ENCODE measurements around the gene LBHD2. TPM values are rescaled to one million over a fixed set of nuclear protein-coding genes. Genes with fewer than 3 reads are reported as not detected.
"Not testable (repeated sequence)": the region's sequence is repeated elsewhere in the genome, so short reads cannot be mapped to it uniquely, and the experiment has no call there.

Gene LBHD2
- total and polyA plus RNA-seq, 10 donors: 0.52 to 0.55 TPM; not detected in 8

DNA sequence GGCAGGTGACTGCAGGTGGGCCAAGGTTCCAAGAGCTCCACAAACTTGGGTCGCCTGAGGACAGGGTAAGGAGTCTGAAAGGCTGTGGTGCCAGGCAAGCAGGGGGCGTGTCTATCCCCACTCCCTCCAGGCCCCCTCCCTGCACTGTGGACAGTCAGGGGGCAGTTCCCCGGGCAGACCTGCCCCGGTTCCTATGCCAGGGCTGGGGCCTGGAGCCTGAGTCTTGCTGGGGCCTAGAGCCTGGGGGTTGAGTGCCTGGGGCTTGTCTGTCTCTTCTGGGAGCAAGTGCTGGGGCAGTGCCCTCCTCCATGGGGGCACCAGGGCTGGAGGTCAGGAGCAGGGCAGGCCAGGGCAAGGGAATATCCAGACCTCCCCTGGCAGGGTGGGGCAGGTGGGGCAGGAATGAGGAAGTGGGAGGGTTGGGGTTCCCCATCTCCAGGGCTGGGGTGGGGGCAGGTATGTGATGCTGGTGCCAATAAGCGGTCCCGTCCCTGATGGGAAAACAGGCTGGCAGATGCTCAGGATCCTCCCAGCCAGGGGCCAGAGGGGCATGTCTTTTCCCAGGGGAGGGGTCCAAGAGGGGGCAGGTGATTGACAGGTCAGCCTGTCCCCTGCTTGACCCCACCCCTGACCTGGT, 27.3 kb downstream of the LBHD2 start:
- Histone ChIP-seq H3K36me3 (no peaks in the 10 kb centered on the region), H3K4me1 (peaks cover 12 to 76% (median 56%) of the 10 kb centered on the region in 6 donors), H3K27me3 (replicated peaks in 1 of 7) (peaks cover 0 to 17% (median 0%) of the 10 kb centered on the region in 7 donors), H3K9me3 (no peaks in the 10 kb centered on the region), H3K27ac (peak overlapping the region in 5 of 8 donors; percentile 13 to 99 (median 62)), H3K4me3 (no peak overlapping the region)
- DNase-seq: no peak
- intact Hi-C loops (cut with DNase I; ENCODE audit: low total_unique reads): no loop called here
- 73 to 78% (median 75%) methylated on average over 4 to 6 of the region's 6 CpGs for WGBS, 5 donors
- TF ChIP-seq POLR2A (IDR thresholded peaks at IDR 0.05): no peak
- TF ChIP-seq, protein P1, sequence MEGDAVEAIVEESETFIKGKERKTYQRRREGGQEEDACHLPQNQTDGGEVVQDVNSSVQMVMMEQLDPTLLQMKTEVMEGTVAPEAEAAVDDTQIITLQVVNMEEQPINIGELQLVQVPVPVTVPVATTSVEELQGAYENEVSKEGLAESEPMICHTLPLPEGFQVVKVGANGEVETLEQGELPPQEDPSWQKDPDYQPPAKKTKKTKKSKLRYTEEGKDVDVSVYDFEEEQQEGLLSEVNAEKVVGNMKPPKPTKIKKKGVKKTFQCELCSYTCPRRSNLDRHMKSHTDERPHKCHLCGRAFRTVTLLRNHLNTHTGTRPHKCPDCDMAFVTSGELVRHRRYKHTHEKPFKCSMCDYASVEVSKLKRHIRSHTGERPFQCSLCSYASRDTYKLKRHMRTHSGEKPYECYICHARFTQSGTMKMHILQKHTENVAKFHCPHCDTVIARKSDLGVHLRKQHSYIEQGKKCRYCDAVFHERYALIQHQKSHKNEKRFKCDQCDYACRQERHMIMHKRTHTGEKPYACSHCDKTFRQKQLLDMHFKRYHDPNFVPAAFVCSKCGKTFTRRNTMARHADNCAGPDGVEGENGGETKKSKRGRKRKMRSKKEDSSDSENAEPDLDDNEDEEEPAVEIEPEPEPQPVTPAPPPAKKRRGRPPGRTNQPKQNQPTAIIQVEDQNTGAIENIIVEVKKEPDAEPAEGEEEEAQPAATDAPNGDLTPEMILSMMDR (IDR thresholded peaks at IDR 0.05 in 8 of 11, conservative IDR thresholded peaks at IDR 0.05 in 3 of 11): no peak
- TF ChIP-seq POLR2AphosphoS5 (IDR thresholded peaks at IDR 0.05): no peak

- Histone ChIP-seq H3K27me3 (replicated peaks in 1 of 7) (peaks cover 0 to 4% (median 0%) of the 10 kb centered on the region in 7 donors), H3K27ac (peak overlapping the region in 4 of 8 donors; percentile 0 to 99 (median 68)), H3K4me3 (no peak overlapping the region), H3K36me3 (no peaks in the 10 kb centered on the region), H3K4me1 (peaks cover 12 to 88% (median 58%) of the 10 kb centered on the region in 6 donors), H3K9me3 (no peaks in the 10 kb centered on the region)
- intact Hi-C loops (cut with DNase I; ENCODE audit: low total_unique reads): no loop called here
- TF ChIP-seq POLR2AphosphoS5 (IDR thresholded peaks at IDR 0.05) (no peak), POLR2A (IDR thresholded peaks at IDR 0.05) (no peak)
- TF ChIP-seq, protein P1 (IDR thresholded peaks at IDR 0.05 in 8 of 11, conservative IDR thresholded peaks at IDR 0.05 in 3 of 11): no peak
- no peak for DNase-seq
- 26 to 44% (median 36%) methylated on average over 7 to 11 of the region's 11 CpGs for WGBS, 5 donors
Observed at GRCh38 chr14:103112400-103113243, 28.6 kb downstream of the LBHD2 start.

DNA sequence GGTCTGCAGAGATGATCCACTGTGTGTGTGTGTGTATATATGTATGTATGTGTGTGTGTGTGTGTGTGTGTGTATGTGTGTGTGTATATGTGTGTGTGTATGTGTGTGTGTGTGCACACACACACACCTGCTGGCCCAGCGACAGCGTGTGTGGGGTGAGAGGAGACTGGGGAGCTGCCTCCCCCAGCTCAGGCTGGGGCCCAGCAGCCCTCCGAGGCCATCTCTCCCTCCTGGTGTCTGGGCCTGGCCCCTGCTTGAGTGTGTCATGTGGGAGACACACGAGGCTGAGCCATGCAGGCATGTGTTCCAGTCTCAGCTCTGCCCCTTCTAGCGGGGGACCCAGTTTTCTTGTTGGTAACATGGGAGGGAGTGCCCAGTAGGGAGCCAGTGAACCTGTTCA, 29.3 kb downstream of the LBHD2 start:
- no peak overlapping the region for H3K4me3 ChIP-seq
- intact Hi-C loops (cut with DNase I; ENCODE audit: low total_unique reads): no loop called here
- H3K27me3 ChIP-seq (replicated peaks in 1 of 7): no peaks in the 10 kb centered on the region
- no peak for DNase-seq
- H3K27ac ChIP-seq: peak overlapping the region in 3 of 8 donors; percentile 0 to 99 (median 74)
- no peaks in the 10 kb centered on the region for H3K36me3 ChIP-seq
- TF ChIP-seq POLR2AphosphoS5 (IDR thresholded peaks at IDR 0.05) (no peak), POLR2A (IDR thresholded peaks at IDR 0.05) (no peak)
- TF ChIP-seq, protein P1 (IDR thresholded peaks at IDR 0.05 in 8 of 11, conservative IDR thresholded peaks at IDR 0.05 in 3 of 11): no peak
- H3K4me1 ChIP-seq: peaks cover 14 to 94% (median 61%) of the 10 kb centered on the region in 6 donors
- no peaks in the 10 kb centered on the region for H3K9me3 ChIP-seq
- 62 to 68% (median 64%) methylated on average over 5 of the region's 5 CpGs for WGBS, 5 donors

DNA sequence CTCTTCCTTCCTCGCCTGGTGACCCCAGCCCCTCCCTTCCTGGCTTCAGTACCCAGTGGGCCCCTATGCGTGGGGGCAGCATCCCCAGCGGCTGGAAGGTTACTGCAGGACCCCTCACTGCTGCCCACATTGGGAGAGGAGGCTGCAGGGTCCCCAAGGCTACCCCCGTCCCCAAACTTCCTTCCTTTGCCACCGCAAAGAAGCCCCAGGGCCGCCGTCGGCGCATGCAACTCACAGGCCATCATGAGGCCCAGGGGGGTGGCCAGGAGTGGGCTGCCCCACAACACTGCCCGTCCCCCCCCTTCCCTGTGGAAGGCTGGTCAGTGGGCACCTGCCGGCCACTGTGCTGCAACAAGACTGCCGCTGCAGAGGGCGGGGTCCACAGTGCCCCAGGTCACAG, 29.8 kb downstream of the LBHD2 start:
- intact Hi-C loops (cut with DNase I; ENCODE audit: low total_unique reads): no loop called here
- WGBS, 5 donors: 27 to 56% (median 40%) methylated on average over 3 to 13 of the region's 13 CpGs
- no peaks in the 10 kb centered on the region for H3K27me3 ChIP-seq (replicated peaks in 1 of 7)
- no peaks in the 10 kb centered on the region for H3K36me3 ChIP-seq
- peaks cover 19 to 94% (median 64%) of the 10 kb centered on the region in 6 donors for H3K4me1 ChIP-seq
- TF ChIP-seq POLR2A (IDR thresholded peaks at IDR 0.05) (no peak), POLR2AphosphoS5 (IDR thresholded peaks at IDR 0.05) (peak in 1 of 3 donors; percentile 14)
- TF ChIP-seq, protein P1 (IDR thresholded peaks at IDR 0.05 in 8 of 11, conservative IDR thresholded peaks at IDR 0.05 in 3 of 11): no peak
- DNase-seq: no peak
- H3K27ac ChIP-seq: peak overlapping the region in 1 of 8 donors; percentile 99
- no peak overlapping the region for H3K4me3 ChIP-seq
- H3K9me3 ChIP-seq: no peaks in the 10 kb centered on the region

DNA sequence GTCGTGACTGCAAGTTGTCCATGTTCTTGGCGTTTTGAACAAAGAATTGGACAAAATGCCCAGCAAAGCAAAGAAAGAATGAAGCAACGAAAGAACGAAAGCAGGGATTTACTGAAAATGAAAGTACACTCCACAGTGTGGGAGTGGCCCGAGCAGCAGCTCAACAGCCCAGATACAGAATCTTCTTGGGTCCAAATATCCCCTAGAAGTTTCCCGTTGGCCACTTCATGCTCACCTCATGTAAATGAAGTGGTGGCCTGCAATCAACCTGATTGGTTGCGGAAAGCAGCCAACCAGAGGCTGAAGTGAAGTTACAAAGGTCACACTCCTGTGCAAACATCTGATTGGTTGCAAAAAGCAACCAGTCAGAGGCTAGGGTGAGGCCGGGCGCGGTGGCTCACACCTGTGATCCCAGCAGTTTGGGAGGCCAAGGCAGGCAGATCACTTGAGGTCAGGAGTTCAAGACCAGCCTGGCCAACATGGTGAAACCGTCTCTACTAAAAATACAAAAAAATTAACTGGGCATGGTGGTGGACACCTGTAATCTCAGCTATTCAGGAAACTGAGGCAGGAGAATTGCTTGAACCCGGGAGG, 31.2 kb downstream of the LBHD2 start:
- H3K27me3 ChIP-seq (replicated peaks in 1 of 7); H3K36me3 ChIP-seq; intact Hi-C loops (cut with DNase I; ENCODE audit: low total_unique reads); DNase-seq; H3K9me3 ChIP-seq: not testable (repeated sequence)
- H3K4me3 ChIP-seq: peak overlapping the region in 4 of 8 donors; percentile 2 to 46 (median 20)
- 45 to 60% (median 52%) methylated on average over 12 of the region's 12 CpGs for WGBS, 5 donors
- H3K4me1 ChIP-seq: peaks cover 19 to 100% (median 73%) of the 10 kb centered on the region in 6 donors
- H3K27ac ChIP-seq: peak overlapping the region; percentile 20 to 99 (median 68)
